GM12875 (cell line): ENCODE results near the gene SLC28A1.

ENCODE experiments used
- H3K4me3 ChIP-seq: one replicate; pipeline ENCODE4 v1.5.1; 2011; ENCODE audit warnings: low read depth, low read length, control low read depth
- CTCF ChIP-seq: IDR thresholded peaks from 2 replicates; pipeline ENCODE4 v1.5.1; 2011; ENCODE audit warnings: low read depth, mild to moderate bottlenecking, control low read depth, inconsistent platforms, low read length, moderate library complexity, borderline replicate concordance; ENCODE audit not compliant: insufficient read depth

Gene SLC28A1

GRCh38 chr15:84861781-84862180 lies 22.7 kb upstream of the SLC28A1 start:
- H3K4me3 ChIP-seq: no peak overlapping the region
- no peak for TF ChIP-seq CTCF

- H3K4me3 ChIP-seq: no peak overlapping the region
- TF ChIP-seq CTCF: no peak
These were observed 22.1 kb upstream of the SLC28A1 start for GRCh38 chr15:84862214-84862975.

GRCh38 chr15:84863565-84864443 lies 20.7 kb upstream of the SLC28A1 start:
- no peak for TF ChIP-seq CTCF

GRCh38 chr15:84864444-84864795 lies 20.0 kb upstream of the SLC28A1 start:
- no peak for TF ChIP-seq CTCF
- no peak overlapping the region for H3K4me3 ChIP-seq

More at GRCh38 chr15:84863565-84864443, 20.7 kb upstream of the SLC28A1 start:
- H3K4me3 ChIP-seq: no peak overlapping the region

GRCh38 chr15:84865074-84865569 lies 19.3 kb upstream of the SLC28A1 start:
- H3K4me3 ChIP-seq: no peak overlapping the region
- TF ChIP-seq CTCF: no peak

- no peak overlapping the region for H3K4me3 ChIP-seq
- TF ChIP-seq CTCF: no peak
These were observed 16.2 kb upstream of the SLC28A1 start for GRCh38 chr15:84868037-84868880.
